Transverse colon (tissue), 3 donors: ENCODE data around the gene DMXL1.

ENCODE experiments used
- EP300 ChIP-seq: sonication (generic); formaldehyde crosslinking; IDR thresholded peaks from one replicate; pipeline ENCODE4 v1.6.1; 2017; ENCODE audit warnings: antibody characterized with exemption, low read depth
- POLR2A ChIP-seq: fragments of 450-650 bp; IDR thresholded peaks from one replicate; pipeline ENCODE4 v1.6.1; 2016; ENCODE audit warnings: antibody characterized with exemption, mild to moderate bottlenecking, moderate library complexity
- TF ChIP-seq, protein P1 (sequence below), 5 experiments: fragments of 200-600 bp in 3 of 5; fragments of 450-650 bp in 2 of 5; sonication (generic) in 3 of 5; IDR thresholded peaks; 1 replicate in 2 of 5; 2 replicates in 3 of 5; pipeline ENCODE4 v1.5.1; 2016 to 2017; ENCODE audit warnings: antibody characterized with exemption in 5 of 5, inconsistent platforms in 3 of 5, mild to moderate bottlenecking in 2 of 5, moderate library complexity in 1 of 5

DNA sequence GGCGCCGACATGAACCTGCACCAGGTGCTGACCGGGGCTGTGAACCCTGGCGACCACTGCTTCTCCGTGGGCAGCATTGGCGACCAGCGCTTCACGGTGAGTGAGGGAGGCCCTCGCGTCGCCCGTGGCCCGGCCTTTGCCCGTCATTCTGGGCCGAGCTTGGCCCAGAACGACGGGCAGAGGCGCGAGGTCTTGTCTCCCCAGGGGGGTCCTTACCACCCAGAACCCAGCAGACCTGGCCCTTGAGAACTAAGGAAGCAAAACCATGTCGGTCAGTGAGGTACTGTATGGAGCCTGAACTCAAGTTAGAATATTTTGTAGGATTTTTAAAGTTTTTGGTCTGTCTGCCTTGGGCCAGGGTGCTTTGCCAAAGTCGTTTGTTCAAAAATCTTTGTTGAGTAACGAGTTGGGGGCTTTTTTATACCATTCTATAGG lies 691 bp downstream of the DMXL1 start:
- no peak for TF ChIP-seq EP300
- TF ChIP-seq, protein P1, sequence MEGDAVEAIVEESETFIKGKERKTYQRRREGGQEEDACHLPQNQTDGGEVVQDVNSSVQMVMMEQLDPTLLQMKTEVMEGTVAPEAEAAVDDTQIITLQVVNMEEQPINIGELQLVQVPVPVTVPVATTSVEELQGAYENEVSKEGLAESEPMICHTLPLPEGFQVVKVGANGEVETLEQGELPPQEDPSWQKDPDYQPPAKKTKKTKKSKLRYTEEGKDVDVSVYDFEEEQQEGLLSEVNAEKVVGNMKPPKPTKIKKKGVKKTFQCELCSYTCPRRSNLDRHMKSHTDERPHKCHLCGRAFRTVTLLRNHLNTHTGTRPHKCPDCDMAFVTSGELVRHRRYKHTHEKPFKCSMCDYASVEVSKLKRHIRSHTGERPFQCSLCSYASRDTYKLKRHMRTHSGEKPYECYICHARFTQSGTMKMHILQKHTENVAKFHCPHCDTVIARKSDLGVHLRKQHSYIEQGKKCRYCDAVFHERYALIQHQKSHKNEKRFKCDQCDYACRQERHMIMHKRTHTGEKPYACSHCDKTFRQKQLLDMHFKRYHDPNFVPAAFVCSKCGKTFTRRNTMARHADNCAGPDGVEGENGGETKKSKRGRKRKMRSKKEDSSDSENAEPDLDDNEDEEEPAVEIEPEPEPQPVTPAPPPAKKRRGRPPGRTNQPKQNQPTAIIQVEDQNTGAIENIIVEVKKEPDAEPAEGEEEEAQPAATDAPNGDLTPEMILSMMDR (IDR thresholded peaks at IDR 0.05), result no peak
- no peak for TF ChIP-seq POLR2A
